Measurements from ENCODE around the gene GSTM4.
"Not testable (repeated sequence)": the region's sequence is repeated elsewhere in the genome, so short reads cannot be mapped to it uniquely, and the experiment has no call there.

The GSTM4 gene

DNA sequence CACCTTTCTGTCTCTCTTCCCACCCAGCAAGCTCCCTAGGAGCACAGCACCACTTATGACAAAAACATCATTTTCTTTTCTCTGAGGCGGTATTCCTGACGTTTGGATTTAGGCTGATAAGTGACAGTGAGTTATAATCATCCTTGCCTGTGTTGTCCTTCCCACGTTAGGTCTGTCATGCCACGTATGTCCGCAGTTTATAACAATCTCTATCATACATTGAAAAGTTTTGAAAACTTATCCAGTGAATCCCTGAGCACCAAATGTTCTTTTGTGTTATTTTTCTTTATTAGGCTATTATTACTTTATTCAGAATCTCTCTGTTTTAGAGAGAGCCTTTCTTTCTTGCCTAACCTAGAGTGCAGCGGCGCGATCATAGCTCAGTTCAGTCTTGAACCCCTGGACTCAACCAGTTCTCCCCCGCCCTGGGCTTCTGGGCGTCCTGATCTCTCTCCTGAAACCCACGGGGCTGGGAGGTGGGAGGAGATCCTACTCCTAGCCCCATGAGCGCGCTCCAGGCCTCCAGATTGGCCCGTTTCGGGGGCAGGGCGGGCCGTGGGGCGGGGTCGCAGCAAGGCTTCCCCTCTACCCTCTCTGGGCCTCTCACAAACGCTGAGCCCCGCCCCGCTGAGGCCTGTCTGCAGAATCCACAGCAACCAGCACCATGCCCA is 11.7 kb downstream of the GSTM4 start, which contains the start of gene GSTM2:
Gene GSTM2, plus strand, starts transcription at position 606 of the 671 bp plus-strand sequence. Its CDS starts 59 bp downstream, at position 665.
- peak; percentile 98 for DNase-seq (ENCODE audit: low spot score)

DNA sequence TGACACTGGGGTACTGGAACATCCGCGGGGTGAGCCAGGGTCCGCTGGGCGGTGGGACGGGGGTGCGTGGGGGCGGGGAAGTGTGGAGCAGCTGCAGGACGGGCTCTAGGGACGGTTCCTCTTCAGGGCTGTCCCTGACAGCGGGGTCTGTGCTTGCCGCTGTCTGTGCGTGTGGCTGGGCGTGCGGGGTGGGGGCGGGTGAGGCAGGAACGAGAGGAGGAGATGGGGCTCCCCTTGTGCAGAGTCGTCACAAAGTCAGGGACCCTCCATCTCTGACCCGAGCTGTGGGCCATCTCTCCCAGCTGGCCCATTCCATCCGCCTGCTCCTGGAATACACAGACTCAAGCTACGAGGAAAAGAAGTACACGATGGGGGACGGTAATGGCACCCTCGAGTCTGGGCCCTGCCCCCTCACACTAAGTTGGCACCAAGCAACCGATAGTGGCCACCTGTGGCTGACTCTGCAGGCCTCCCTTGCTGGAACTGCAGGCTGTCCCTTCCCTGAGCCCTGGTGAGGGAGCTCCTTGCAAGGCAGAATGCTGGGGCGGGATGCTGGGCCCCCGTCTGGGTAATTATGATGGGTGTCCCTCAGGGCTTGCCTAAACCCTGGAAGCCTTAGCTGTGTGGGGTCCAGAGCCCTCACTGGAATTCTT is 12.3 kb downstream of the GSTM4 start:
- no peak for DNase-seq (ENCODE audit: low spot score)

DNA sequence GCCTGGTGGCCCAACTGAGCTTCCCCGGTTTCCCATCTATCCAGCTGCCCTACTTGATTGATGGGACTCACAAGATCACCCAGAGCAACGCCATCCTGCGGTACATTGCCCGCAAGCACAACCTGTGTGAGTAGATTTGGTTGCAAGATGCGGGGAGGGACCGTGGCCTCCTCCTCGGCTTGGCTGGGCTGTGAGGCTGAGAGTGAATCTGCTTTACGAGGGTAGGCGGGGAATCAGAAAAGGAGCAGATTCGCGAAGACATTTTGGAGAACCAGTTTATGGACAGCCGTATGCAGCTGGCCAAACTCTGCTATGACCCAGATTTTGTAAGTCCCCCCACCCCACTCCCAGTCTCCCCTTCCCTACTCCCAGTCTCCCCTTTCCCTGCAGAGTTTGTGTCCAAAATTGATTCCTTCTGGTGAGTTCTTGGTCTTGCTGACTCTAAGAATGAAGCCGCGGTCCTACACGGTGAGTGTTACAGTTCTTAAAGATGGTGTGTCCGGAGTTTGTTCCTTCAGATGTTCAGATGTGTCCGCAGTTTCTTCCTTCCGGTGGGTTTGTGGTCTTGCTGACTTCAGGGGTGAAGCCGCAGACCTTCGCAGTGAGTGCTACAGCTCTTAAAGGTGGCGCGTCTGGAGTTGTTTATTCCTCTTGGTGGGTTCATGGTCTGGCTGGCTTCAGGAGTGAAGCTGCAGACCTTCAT is 13.5 kb downstream of the GSTM4 start:
- DNase-seq (ENCODE audit: low spot score) = no peak

DNA sequence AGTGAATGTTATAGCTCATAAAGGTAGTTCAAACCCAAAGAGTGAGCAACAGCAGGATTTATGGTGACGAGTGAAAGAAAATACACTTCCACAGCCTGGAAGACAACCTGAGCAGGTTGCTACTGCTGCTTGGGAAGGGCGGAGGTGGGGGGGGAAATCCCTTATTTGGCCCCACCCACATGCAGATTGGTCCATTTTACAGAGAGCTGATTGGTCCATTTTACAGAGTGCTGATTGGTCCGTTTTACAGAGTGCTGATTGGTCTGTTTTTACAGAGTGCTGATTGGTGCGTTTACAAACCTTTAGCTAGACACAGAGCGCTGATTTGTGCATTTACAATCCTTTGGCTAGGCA is 14.0 kb downstream of the GSTM4 start:
- DNase-seq (ENCODE audit: low spot score) = not testable (repeated sequence)

DNA sequence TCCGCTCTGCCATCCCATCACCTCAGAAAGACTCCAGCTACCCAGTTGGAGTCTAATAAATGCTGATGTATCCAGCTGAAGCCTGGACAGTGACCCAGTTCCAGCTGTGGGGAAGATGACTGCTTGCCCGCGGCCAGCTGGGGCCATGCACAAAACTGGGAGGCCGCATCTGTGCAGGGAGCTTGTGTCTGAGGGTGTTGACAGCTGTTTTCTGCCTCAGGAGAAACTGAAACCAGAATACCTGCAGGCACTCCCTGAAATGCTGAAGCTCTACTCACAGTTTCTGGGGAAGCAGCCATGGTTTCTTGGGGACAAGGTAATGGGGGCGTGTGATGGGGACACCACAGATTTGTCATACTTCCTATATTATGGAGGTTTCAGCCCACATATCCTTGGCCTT is 15.2 kb downstream of the GSTM4 start:
- DNase-seq (ENCODE audit: low spot score) = no peak

DNA sequence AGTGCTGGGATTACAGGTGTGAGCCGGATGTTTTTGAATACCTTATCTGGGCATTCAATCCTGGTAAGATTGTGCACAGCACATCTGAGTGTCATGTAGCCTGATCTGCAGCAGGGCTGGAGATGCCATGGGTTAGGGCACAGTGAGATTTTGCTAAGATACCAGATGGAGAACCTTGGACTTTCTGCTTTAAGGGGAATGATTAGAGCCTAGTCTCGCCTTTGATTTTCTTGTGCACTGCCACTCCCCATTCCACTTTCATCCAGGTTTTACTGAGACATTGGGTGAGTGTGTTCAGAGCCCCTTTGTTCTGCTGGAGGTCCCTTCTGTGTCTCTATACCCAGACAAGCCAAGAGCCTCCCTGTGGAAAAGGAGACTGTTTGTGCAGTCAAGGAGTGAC is 18.0 kb downstream of the GSTM4 start:
- not testable (repeated sequence) for DNase-seq (ENCODE audit: low spot score)

DNA sequence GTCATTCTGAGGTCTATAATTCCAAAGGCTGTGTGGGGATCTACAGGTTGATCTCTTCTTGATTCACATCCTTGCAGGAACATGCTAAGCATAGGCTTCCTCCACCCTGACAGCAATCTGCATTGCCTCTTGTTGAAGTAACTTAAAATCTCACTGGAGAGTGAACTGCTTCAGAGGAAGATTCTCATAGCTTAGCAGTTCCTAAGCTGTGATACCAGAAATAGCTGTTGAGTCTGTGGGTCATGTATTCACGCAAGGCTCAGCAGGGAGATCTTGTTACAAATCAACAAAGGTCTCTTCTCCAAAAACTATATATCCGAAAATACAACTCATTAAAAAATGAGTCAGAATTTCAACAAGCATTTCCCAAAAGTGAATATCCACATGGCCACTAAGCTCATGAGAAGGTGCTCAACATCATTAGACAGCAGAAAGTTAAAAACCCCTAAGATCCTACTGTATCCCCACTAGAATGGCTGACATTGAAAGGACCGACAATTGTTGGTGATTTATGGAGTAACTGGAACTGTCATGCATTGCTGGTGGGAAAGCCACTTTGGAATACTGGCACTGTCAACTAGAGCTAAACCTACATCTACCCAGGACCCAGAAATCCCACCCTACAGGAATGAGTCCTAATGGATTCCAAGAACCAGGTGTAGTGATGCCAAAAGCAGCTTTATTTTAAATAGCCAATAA is 20.9 kb downstream of the GSTM4 start:
- not testable (repeated sequence) for DNase-seq (ENCODE audit: low spot score)

DNA sequence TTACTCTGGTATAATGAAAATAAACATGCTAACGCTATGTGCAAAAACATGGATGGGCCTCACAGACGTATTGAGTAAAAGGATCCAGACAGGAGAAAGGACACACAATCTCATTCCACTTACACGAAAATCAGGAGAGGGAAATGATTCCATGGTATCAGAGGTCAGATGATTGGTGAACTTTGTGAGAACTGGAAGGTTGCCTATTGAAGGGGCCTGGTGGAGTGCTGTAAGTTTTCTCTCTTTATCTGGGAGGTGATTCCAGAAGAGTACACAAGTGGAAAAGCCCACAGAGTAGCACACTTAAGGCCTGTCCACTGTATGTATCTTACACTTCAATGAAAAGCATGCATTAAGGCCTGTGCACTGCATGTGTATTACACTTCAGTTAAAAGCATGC is 21.6 kb downstream of the GSTM4 start:
- DNase-seq (ENCODE audit: low spot score) = no peak

DNA sequence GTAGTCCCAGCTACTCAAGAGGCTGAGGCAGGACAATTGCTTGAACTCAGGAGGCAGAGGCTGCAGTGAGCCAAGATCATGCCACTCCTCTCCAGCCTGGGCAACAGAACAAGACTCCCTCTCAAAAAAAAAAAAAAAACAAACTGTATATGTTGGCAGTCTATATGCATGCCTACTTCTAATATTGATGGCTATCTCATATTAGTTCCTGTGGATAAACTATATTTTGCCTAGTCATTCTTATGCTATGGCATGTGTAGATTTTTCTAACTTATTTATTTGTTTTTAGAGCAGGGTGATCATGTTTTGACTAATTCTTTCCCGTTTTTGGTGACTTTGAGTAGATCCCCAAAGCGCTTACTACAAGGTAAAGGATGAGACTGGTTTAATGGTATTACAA is 22.7 kb downstream of the GSTM4 start:
- not testable (repeated sequence) for DNase-seq (ENCODE audit: low spot score)

DNA sequence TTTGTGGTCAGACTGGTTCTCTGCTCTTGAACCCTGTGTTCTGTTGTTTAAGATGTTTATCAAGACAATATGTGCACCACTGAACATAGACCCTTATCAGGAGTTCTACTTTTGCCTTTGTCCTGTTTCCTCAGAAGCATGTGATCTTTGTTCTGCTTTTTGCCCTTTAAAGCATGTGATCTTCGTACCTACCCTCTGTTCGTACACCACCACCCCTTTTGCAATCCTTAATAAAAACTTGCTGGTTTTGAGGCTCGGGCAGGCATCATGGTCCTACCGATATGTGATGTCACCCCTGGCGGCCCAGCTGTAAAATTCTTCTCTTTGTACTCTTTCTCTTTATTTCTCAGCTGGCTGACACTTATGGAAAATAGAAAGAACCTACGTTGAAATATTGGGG is 28.9 kb downstream of the GSTM4 start:
- DNase-seq (ENCODE audit: low spot score) = not testable (repeated sequence)

DNA sequence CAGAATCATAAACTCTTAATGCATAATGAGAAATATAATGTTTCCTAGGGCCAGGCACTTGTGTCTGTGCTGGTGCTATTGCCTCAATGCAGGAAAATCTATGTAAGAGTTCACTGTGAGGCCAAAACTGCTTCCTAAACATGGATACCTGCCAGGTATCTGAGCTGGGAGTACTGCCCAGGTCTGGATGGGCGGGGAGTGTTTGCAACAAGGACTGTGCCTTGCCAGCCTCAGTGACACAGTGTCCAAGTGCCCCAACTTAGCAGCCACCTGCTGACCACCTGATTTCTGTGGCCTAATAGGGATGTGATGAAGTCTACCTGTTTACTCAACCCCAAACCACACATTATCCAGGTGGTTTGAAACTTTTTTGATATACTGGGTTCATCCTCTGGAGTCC is 29.5 kb downstream of the GSTM4 start:
- DNase-seq (ENCODE audit: low spot score) = not testable (repeated sequence)

DNA sequence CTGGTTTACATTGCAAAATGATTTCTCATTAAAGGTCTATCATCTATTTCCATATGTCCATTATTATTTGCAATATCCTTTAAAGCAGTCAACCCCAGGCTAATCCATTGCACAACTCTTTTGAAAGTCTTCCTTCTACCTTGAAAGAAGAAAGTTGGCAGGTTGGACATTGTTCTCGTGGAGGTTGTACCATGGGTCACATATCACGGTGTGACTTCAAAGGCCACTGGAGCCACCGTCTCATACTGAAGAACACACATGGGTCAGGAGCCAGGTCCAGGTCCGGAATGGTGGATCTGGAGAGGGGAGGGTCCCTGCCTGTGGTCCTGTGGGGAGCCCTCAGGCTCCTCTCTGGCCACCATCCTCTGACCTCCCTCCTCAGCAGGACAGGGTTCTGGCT is 30.0 kb downstream of the GSTM4 start:
- not testable (repeated sequence) for DNase-seq (ENCODE audit: low spot score)

DNA sequence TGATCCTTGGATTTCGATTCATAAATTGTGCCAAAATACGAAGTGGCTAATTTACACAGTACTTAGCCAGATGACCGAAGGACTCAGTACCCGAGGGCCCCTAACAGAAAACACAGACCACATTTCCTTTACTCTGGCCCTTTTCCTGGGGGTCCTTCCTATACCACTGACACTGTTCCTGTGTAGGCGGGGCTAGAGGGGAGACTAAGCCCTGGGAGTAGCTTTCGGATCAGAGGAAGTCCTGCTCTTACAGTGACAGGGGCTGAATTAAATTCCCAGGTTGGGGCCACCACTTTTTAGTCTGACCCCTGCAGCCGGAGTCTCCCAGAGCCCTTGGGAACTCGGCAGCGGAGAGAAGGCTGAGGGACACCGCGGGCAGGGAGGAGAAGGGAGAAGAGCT is 31.2 kb downstream of the GSTM4 start:
- not testable (repeated sequence) for DNase-seq (ENCODE audit: low spot score)

DNA sequence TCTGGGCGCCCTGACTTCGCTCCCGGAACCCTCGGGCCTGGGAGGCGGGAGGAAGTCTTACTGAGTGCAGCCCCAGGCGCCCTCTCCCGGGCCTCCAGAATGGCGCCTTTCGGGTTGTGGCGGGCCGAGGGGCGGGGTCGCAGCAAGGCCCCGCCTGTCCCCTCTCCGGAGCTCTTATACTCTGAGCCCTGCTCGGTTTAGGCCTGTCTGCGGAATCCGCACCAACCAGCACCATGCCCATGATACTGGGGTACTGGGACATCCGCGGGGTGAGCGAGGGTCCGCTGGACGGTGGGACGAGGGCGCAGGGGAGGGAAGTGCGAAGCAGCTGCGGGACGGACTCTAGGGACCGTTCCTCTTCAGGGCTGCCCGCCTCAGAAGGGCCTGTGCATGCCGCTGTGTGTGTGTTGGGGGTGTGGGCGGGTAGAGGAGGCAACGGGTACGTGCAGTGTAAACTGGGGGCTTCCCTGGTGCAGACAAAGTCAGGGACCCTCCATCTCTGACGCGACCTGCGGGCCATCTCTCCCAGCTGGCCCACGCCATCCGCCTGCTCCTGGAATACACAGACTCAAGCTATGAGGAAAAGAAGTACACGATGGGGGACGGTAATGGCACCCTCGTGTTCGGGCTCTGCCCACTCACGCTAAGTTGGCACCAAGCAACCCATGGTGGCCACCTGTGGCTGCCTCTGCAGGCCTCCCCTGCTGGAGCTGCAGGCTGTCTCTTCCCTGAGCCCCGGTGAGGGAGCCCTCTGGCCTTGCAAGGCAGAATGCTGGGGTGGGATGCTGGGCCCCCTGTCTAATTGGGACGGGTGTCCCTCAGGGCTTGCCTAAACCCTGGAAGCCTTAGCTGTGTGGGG is 32.0 kb downstream of the GSTM4 start, which contains the start of gene GSTM1:
Gene GSTM1, plus strand, starts transcription at position 177 of the 859 bp plus-strand sequence. Its CDS starts 57 bp downstream, at position 234.
- no peak for DNase-seq (ENCODE audit: low spot score)

DNA sequence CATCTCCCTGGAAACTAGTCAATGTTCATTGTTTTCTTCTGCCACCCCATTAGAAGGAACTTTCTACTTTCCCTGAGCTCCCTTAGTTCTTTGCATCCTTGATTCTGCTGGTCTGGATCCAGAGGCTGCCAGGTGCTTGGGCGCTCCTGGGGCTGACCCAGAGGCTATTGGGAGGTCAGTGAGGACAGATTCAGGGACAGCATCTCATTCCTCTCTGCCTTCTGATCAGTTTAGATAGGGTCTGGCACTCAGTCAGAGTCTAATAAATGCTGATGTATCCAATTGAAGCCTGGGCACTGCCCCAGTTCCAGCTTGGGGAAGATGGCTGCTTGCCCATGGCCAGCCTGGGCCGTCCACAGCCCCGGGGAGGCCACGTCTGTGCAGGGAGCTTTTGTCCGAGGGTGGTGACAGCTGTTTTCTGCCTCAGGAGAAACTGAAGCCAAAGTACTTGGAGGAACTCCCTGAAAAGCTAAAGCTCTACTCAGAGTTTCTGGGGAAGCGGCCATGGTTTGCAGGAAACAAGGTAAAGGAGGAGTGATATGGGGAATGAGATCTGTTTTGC is 34.0 kb downstream of the GSTM4 start:
- DNase-seq (ENCODE audit: low spot score) = no peak

DNA sequence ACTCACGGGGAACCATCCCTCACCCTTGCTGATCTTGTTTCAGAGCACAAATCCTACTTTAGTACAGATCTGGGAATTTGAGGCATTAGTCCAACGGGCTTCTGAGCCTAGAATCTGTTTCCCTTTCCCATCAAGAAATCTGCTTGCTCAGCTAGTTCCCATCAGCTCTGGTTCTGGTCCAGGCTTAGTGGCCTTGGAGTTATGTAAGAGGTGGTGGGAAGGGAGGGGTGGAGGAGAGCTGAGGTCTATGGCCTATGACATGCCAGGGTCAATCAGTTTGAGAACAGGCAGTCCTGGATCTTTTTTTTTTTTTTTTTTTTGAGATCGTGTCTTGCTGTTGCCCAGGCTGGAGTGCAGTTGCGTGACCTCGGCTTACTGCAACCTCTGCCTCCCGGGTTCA is 35.9 kb downstream of the GSTM4 start:
- DNase-seq (ENCODE audit: low spot score) = no peak

DNA sequence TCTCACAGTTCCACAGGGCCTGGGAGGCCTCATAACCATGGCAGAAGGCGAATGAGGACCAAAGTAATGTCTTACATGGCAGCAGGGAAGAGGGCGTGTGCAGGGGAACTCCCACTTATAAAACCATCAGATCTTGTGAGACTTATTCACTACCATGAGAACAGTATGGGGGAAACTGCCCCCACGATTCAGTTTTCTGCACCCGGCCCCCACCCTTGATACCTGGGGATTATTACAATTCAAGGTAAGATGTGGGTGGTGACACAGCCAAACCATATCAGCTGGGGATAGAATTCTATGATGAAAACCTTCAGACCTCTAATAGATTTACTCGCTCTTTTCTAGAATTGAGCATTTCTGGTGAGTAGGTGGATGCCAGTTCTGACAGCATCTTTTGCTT is 38.5 kb downstream of the GSTM4 start:
- not testable (repeated sequence) for DNase-seq (ENCODE audit: low spot score)

DNA sequence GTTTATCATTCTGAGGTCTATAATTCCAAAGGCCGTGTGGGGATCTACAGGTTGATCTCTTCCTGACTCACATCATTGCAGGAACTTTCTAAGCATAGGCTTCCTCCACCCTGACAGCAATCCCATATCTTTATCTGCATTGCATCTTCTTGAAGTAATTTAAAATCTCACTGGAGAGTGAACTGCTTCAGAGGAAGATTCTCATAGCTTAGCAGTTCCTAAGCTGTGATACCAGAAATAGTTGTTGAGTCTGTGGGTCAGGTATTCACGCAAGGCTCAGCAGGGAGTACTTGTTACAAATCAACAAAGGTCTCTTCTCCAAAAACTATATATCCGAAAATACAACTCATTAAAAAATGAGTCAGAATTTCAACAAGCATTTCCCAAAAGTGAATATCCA is 39.2 kb downstream of the GSTM4 start:
- DNase-seq (ENCODE audit: low spot score) = not testable (repeated sequence)

DNA sequence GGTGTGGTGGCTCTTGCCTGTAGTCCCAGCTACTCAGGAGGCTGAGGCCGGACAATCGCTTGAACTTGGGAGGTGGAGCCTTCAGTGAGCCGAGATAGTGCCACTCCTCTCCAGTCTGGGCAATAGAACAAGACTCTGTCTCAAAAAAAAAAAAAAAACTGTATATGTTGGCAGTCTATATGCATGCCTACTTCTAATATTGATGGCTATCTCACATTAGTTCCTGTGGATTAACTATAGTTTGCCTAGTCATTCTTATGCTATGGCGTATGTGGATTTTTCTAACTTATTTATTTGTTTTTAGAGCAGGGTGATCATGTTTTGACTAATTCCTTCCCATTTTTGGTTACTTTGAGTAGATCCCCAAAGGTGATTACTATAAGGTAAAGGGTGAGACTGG is 41.2 kb downstream of the GSTM4 start:
- no peak for DNase-seq (ENCODE audit: low spot score)

DNA sequence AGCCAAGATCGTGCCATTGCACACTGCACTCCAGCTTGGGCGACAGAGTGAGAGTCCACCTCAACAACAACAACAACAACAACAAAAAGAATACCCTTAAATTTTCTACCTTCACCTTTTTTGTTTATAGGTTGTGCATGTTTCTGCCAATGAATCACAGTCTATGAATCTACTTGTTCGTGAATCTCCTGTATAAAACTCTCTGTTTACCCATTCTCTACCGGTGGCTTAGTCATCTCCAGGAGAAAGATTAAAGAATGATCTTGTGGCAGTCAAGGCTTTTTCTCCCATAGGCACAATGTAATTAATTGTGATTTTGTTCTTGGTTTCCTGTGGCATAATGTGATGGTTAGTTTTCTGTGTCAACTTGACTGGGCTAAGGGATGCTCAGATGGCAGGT is 42.0 kb downstream of the GSTM4 start:
- DNase-seq (ENCODE audit: low spot score) = not testable (repeated sequence)

DNA sequence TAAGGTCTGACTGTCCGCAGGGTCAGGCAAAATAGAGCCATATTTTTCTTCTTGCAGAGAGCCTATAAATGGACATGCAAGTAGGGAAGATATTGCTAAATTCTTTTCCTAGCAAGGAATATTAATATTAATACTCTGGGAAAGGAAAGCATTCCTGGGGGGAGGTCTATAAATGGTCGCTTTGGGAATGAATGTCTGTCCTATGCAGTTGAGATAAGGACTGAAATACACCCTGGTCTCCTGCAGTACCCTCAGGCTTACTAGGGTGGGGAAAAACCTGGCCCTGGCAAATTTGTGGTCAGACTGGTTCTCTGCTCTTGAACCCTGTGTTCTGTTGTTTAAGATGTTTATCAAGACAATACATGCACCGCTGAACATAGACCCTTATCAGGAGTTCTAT is 47.0 kb downstream of the GSTM4 start:
- not testable (repeated sequence) for DNase-seq (ENCODE audit: low spot score)
